Neural cell (in vitro differentiated cells): Measurements from ENCODE around the gene TYRO3. TPM values are rescaled to one million over a fixed set of nuclear protein-coding genes. Genes with fewer than 3 reads are reported as not detected.

Experiments used
- H2AFZ ChIP-seq: fragments of 200-600, 300-800 bp; sonication (generic), shearing (Covaris generic); 2 replicates; pipeline ENCODE4 v1.6.0; 2014; ENCODE audit warnings: low read depth, mild to moderate bottlenecking, antibody characterized with exemption, low read length, moderate library complexity
- H3F3A ChIP-seq: fragments of 200-600 bp; shearing (Covaris generic); 2 replicates; pipeline ENCODE4 v1.6.1; 2016; ENCODE audit warnings: mild to moderate bottlenecking, moderate library complexity, mixed read lengths, antibody characterized with exemption, low read length; ENCODE audit not compliant: insufficient read depth, poor library complexity, severe bottlenecking
- H3K27ac ChIP-seq: fragments of 200-600, 300-800 bp; sonication (generic), shearing (Covaris generic); 2 replicates; pipeline ENCODE4 v1.5.1; 2014; ENCODE audit warnings: mild to moderate bottlenecking, low read length, moderate library complexity
- H3K27me3 ChIP-seq: fragments of 300-800, 200-600 bp; sonication (generic), shearing (Covaris generic); 2 replicates; pipeline ENCODE4 v1.6.0; 2014; ENCODE audit warnings: mild to moderate bottlenecking, low read depth, low read length, moderate library complexity; ENCODE audit not compliant: insufficient read depth
- H3K36me3 ChIP-seq: fragments of 300-800, 200-600 bp; sonication (generic), shearing (Covaris generic); 2 replicates; pipeline ENCODE4 v1.5.1; 2014; ENCODE audit warnings: mild to moderate bottlenecking, antibody characterized with exemption, low read length, moderate library complexity; ENCODE audit not compliant: insufficient read depth
- H3K4me2 ChIP-seq: fragments of 300-800, 200-600 bp; sonication (generic), shearing (Covaris generic); 2 replicates; pipeline ENCODE4 v1.6.0; 2014; ENCODE audit warnings: mild to moderate bottlenecking, low read length
- H3K4me3 ChIP-seq: fragments of 300-800, 200-600 bp; sonication (generic), shearing (Covaris generic); 2 replicates; pipeline ENCODE4 v1.5.1; 2014; ENCODE audit warnings: mild to moderate bottlenecking, low read length, moderate library complexity
- H3K79me2 ChIP-seq: fragments of 200-600 bp; shearing (Covaris generic); replicated peaks from 2 replicates; pipeline ENCODE4 v1.6.0; 2014; ENCODE audit warnings: mild to moderate bottlenecking, low read length, moderate library complexity; ENCODE audit not compliant: insufficient read depth
- H3K9ac ChIP-seq: fragments of 300-800, 200-600 bp; sonication (generic), shearing (Covaris generic); 2 replicates; pipeline ENCODE4 v1.6.1; 2016; ENCODE audit warnings: mild to moderate bottlenecking, low read length, mixed read lengths
- H3K9me2 ChIP-seq: fragments of 200-600 bp; shearing (Covaris generic); 2 replicates; pipeline ENCODE4 v1.6.1; 2016; ENCODE audit warnings: mild to moderate bottlenecking, low read length, mixed read lengths; ENCODE audit not compliant: insufficient read depth
- H3K9me3 ChIP-seq: fragments of 200-600, 300-800 bp; sonication (generic), shearing (Covaris generic); 2 replicates; pipeline ENCODE4 v1.6.1; 2016; ENCODE audit warnings: mild to moderate bottlenecking, mixed run types, low read length, moderate library complexity, mixed read lengths
- H4K20me1 ChIP-seq: fragments of 200-600 bp; shearing (Covaris generic); 2 replicates; pipeline ENCODE4 v1.6.1; 2016; ENCODE audit warnings: mild to moderate bottlenecking, mixed run types; ENCODE audit not compliant: insufficient read depth
- CTCF ChIP-seq: fragments of 450-650 bp; IDR thresholded peaks from 2 replicates; pipeline ENCODE4 v1.5.1; 2014; ENCODE audit warnings: antibody characterized with exemption, mild to moderate bottlenecking, moderate library complexity; ENCODE audit not compliant: poor library complexity, severe bottlenecking
- EP300 ChIP-seq: fragments of 450-650 bp; conservative IDR thresholded peaks from 2 replicates; pipeline ENCODE4 v1.6.1; 2014; ENCODE audit warnings: antibody characterized with exemption, mild to moderate bottlenecking, moderate library complexity; ENCODE audit not compliant: poor library complexity, severe bottlenecking
- EZH2 ChIP-seq: fragments of 200-600, 300-800 bp; shearing (Covaris generic), sonication (generic); IDR thresholded peaks from 2 replicates; pipeline ENCODE4 v1.6.1; 2014; ENCODE audit warnings: antibody characterized with exemption, low read length, borderline replicate concordance, mild to moderate bottlenecking; ENCODE audit not compliant: insufficient read depth, poor library complexity, severe bottlenecking
- MXI1 ChIP-seq: fragments of 450-650 bp; conservative IDR thresholded peaks from 2 replicates; pipeline ENCODE4 v1.6.1; 2014; ENCODE audit warnings: antibody characterized with exemption, mild to moderate bottlenecking; ENCODE audit not compliant: poor library complexity, severe bottlenecking
- POLR2AphosphoS5 ChIP-seq: IDR thresholded peaks from 2 replicates; pipeline ENCODE4 v1.6.1; 2012
- RAD21 ChIP-seq: fragments of 450-650 bp; conservative IDR thresholded peaks from 2 replicates; pipeline ENCODE4 v1.6.1; 2014; ENCODE audit warnings: antibody characterized with exemption, mild to moderate bottlenecking, moderate library complexity
- REST ChIP-seq: IDR thresholded peaks from 2 replicates; pipeline ENCODE4 v1.6.1; 2012; ENCODE audit warnings: borderline replicate concordance
- SMC3 ChIP-seq: fragments of 450-650 bp; conservative IDR thresholded peaks from 2 replicates; pipeline ENCODE4 v1.6.1; 2014; ENCODE audit warnings: antibody characterized with exemption, mild to moderate bottlenecking, moderate library complexity; ENCODE audit not compliant: poor library complexity
- TAF1 ChIP-seq: IDR thresholded peaks from 2 replicates; pipeline ENCODE4 v1.6.1; 2012; ENCODE audit warnings: low read depth
- polyA plus RNA-seq: library from polyadenylated mRNA; depleted of rRNA; stranded (reverse); fragments of >200 nt; gene quantifications from 2 replicates; pipeline ENCODE4 v1.2.3, GENCODE V29; 2014

The TYRO3 gene
- polyA plus RNA-seq, 1 donor from 2014 or later = 12.1 TPM

- Histone ChIP-seq H3F3A (no peaks in the 10 kb centered on the region), H3K36me3 (no peaks in the 10 kb centered on the region), H3K9ac (no peak overlapping the region), H3K4me3 (no peak overlapping the region), H3K79me2 (no peaks in the 10 kb centered on the region), H4K20me1 (no peaks in the 10 kb centered on the region), H3K9me2 (no peaks in the 10 kb centered on the region), H3K9me3 (no peaks in the 10 kb centered on the region), H3K27me3 (no peaks in the 10 kb centered on the region), H3K27ac (no peak overlapping the region), H2AFZ (no peak overlapping the region), H3K4me2 (no peak overlapping the region)
- TF ChIP-seq EZH2 (no peak), MXI1 (no peak), SMC3 (no peak), CTCF (no peak), RAD21 (no peak), REST (no peak), TAF1 (no peak), POLR2AphosphoS5 (no peak), EP300 (no peak)
Measured at GRCh38 chr15:41520636-41521035, 38.4 kb upstream of the TYRO3 start.

GRCh38 chr15:41521614-41522013 is 37.4 kb upstream of the TYRO3 start:
- H4K20me1 ChIP-seq = no peaks in the 10 kb centered on the region
- no peaks in the 10 kb centered on the region for H3K36me3 ChIP-seq
- no peaks in the 10 kb centered on the region for H3K9me3 ChIP-seq
- no peaks in the 10 kb centered on the region for H3K27me3 ChIP-seq
- H3K27ac ChIP-seq = no peak overlapping the region
- H3K4me2 ChIP-seq = no peak overlapping the region
- H3K79me2 ChIP-seq = no peaks in the 10 kb centered on the region
- H3K9ac ChIP-seq = no peak overlapping the region
- no peaks in the 10 kb centered on the region for H3F3A ChIP-seq
- no peak overlapping the region for H3K4me3 ChIP-seq
- no peaks in the 10 kb centered on the region for H3K9me2 ChIP-seq
- TF ChIP-seq CTCF (no peak), REST (no peak), POLR2AphosphoS5 (no peak), EZH2 (no peak), MXI1 (no peak), TAF1 (no peak), SMC3 (no peak), EP300 (no peak), RAD21 (no peak)
- no peak overlapping the region for H2AFZ ChIP-seq
